ENCODE measurements around the gene TTBK2. TPM values are rescaled to one million over a fixed set of nuclear protein-coding genes. Genes with fewer than 3 reads are reported as not detected.

TTBK2 gene
- total and polyA plus RNA-seq, 4 donors = 1.0 to 6.4 (median 4.3) TPM

DNA sequence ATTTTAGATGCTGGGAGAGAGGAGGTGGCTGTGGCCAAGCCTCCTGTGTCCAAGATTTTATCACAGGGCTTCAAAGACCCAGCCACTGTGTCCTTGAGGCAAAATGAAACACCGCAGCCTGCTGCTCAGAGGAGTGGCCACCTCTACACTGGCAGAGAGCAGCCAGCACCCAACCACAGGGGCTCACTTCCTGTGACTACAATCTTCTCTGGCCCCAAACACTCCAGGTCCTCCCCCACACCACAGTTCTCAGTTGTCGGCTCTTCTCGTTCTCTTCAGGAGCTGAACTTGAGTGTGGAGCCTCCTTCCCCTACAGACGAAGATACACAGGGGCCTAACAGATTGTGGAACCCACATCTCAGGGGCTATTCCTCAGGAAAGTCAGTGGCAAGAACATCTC is 229.3 kb downstream of the TTBK2 start (continued):
- TF ChIP-seq GABPA (IDR thresholded peaks at IDR 0.05 in 1 of 2, conservative IDR thresholded peaks at IDR 0.05 in 1 of 2) = no peak

Small RNA genes lying within 50 kb of the gene (small RNA-seq; reads per million reads assigned to genes)
- gene KRT8P50 = not detected

Other genes starting within 250 kb of the TTBK2 start
- gene CDAN1, start 183.7 kb downstream of the TTBK2 start, total RNA-seq = 1 to 10 TPM; 9.4 to 9.5 TPM
- 1 to 10 TPM; 2.4 to 4.9 TPM for gene CDAN1, start 183.7 kb downstream of the TTBK2 start, polyA plus RNA-seq
- 10 to 100 TPM; 17.1 to 25.3 TPM for gene UBR1, start 185.3 kb upstream of the TTBK2 start, total RNA-seq
- 1 to 10 TPM; 3.7 to 4.8 TPM for gene UBR1, start 185.3 kb upstream of the TTBK2 start, polyA plus RNA-seq
- 10 to 100 TPM; 12.0 to 14.0 TPM for gene TMEM62, start 212.8 kb upstream of the TTBK2 start, total RNA-seq
- gene TMEM62, start 212.8 kb upstream of the TTBK2 start, polyA plus RNA-seq = 1 to 10 TPM; 4.5 to 9.3 TPM

All from liver (tissue), 6 donors.